ENCODE measurements around the gene SIRT2. TPM values are rescaled to one million over a fixed set of nuclear protein-coding genes. Genes with fewer than 3 reads are reported as not detected.

The SIRT2 gene
- total RNA-seq = 58.1 and 64.9 TPM in 2 replicates

GRCh38 chr19:38899447-38900201 lies at the start of gene SIRT2, which contains the start of gene NFKBIB:
Gene SIRT2, minus strand, starts transcription at chr19:38899618. Its CDS starts 97 bp downstream, at chr19:38899521.
Gene NFKBIB, plus strand, starts transcription at chr19:38899969. Its CDS starts 64 bp downstream, at chr19:38900033.

GRCh38 chr19:38930776-38931520 lies 31.5 kb upstream of the SIRT2 start, which contains the start of gene MRPS12:
Gene MRPS12, plus strand, starts transcription at chr19:38930944. Its CDS starts 351 bp downstream, at chr19:38931295.

DNA sequence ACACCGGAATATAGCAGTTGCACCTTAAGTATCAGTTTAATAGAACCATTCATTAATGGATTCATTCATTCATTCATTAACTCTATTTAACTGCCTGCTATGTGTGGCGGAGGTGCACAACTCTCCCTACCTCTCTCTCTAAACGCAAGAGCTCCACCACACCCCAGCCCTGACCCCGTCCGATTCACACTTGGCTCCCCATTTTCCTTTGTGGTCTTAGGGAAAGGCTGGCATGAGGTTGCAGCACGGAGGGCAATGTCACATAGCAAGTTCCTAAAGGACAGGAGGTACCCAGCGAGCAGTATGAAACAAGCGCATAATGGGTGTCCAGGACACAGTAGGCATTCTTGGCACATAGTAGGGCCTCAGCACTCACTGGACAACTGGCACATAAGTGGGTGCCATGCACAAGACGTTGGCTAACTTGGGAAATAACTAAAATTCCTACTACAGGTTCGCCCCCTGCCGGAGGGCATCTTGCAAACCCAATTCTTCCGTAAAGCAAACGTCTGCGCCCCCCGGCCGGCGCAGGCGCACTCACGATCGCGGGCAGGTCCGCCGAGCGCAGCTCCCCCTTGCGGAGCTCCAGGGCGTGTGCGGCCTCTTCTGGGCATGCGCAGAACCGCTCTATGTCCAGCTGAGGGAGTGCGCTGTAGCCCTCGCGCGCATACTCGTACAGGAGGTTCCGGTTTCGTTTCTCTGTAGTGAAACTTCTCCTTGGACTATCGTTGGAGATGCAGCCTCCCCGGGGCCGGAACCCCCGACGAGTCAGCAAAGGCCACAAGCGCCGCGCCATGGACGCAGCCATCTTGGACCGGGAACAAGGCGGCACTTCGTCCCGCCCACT lies 30.7 kb upstream of the SIRT2 start, which contains the start of gene SARS2:
TSS of gene SARS2 (minus strand) at position 835 of the 847 bp plus-strand sequence. CDS start at position 808, 27 bp downstream.

DNA sequence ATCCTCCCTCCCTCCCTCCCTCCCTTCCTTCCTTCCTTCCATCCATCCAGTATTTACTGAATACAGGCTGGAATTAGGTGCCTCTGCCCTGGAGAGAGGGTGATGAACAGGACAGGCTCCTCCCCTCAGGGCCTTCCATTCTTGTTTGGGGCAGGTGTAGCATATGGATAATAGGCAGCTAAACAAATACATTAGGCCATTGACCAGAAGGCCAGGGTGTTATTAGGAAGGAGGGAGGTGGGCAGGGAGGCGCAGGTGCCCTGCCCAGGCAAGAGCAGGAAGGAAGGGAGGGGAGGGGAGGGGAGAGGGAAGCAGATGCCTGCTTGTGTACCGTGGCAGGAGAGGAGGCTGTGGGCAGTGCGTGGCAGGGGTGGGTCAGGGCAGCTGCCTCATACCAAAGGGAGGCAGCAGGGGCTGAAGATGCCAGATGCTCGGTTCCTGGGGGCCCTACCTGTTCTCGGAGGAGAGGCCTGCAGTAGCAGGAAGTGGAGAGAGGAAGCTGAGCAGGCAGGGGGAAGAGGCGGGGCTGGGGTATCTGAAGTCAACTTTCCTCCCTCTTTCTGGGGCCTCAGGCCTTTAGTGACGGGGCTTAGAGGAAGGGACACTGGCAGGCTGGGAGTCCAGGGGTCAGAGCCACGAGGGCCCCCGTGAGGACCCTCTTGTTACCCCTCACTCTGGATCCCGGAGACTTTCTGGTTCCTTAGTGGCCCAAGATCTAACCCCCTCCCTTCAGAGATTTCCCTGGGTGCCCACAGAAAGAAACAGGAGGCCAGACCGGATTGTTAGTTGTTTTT lies 21.4 kb downstream of the SIRT2 start, which contains the start of gene RINL:
TSS of gene RINL (minus strand) at position 495 of the 794 bp plus-strand sequence. CDS start 1,533 bp downstream, outside the sequence.

DNA sequence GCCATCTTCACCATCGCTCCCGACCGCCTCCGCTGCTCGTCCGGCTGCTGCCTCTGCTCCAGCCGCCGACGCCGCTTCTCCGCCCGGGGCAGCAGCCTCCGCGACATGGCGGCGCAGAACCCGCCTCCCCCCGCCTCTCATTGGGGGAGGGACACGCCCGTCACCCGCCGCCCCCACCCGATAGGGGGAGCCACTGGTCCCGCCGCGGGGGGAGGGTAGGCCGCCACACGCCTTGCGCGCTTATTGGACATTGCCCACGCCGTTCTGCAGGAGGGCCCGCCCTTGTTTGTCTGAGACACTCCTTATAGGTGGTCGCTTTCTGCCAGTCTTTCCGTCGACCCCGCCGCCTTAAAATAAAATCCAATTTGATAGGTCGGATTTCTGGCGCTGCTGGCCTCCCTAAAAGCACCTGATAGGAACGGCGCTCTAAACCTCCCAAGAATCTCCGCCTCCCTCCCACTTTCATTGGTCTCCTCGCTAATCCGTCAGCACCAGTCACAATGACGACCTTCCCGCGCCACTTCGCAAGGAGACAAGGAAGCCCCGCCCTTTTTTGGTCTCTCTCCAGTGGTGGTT lies 49.5 kb downstream of the SIRT2 start, which contains the start of gene HNRNPL:
TSS of gene HNRNPL (minus strand) at position 127 of the 576 bp plus-strand sequence. CDS start at position 107, 20 bp downstream.

Other genes with a start within 250 kb of the SIRT2 start
- not detected in 2 replicates for gene CAPN12, start 155.1 kb downstream of the SIRT2 start, total RNA-seq
- not detected in 2 replicates for gene LGALS7, start 126.1 kb downstream of the SIRT2 start, total RNA-seq
- gene LGALS7B, start 110.4 kb downstream of the SIRT2 start, total RNA-seq = not detected in 2 replicates
- gene LGALS4, start 86.7 kb downstream of the SIRT2 start, total RNA-seq = not detected in 2 replicates
- gene ECH1, start 67.8 kb downstream of the SIRT2 start, total RNA-seq = 24.4 and 36.3 TPM in 2 replicates
- 307 and 342 TPM in 2 replicates for gene HNRNPL, start 49.6 kb downstream of the SIRT2 start, total RNA-seq
- 7.5 and 8.1 TPM in 2 replicates for gene RINL, start 21.3 kb downstream of the SIRT2 start, total RNA-seq
- gene NFKBIB, start 351 bp upstream of the SIRT2 start, total RNA-seq = 10.0 and 14.9 TPM in 2 replicates
- gene CCER2, start 12.6 kb upstream of the SIRT2 start, total RNA-seq = not detected in 2 replicates
- gene SARS2, start 31.1 kb upstream of the SIRT2 start, total RNA-seq = 14.6 and 15.9 TPM in 2 replicates
- gene MRPS12, start 31.3 kb upstream of the SIRT2 start, total RNA-seq = 43.2 and 61.1 TPM in 2 replicates
- gene FBXO17, start 76.1 kb upstream of the SIRT2 start, total RNA-seq = 19.3 and 21.8 TPM in 2 replicates
- 1.2 and 1.6 TPM in 2 replicates for gene FBXO27, start 132.9 kb upstream of the SIRT2 start, total RNA-seq
- under 0.01 TPM in 1 of 2 replicates, not detected in the other for gene ACP7, start 184.8 kb upstream of the SIRT2 start, total RNA-seq
- 6.8 TPM in 2 replicates for gene PAK4, start 226.2 kb upstream of the SIRT2 start, total RNA-seq

Measured in epithelial cell of umbilical artery (primary cell).